Epithelial cell of esophagus (primary cell): ENCODE results near the gene JAKMIP3.

Source experiments
- DNase-seq: peaks from one replicate; pipeline ENCODE4 v3.0.0; 2010; ENCODE audit warnings: low read depth
- H3K4me3 ChIP-seq: 2 replicates; pipeline ENCODE4 v1.5.1; 2011; ENCODE audit warnings: mild to moderate bottlenecking, low read length, control low read depth
- TF ChIP-seq, protein P1 (sequence below): IDR thresholded peaks from 2 replicates; pipeline ENCODE4 v1.5.1; 2011; ENCODE audit warnings: low read depth, mild to moderate bottlenecking, low read length, control low read depth, inconsistent platforms; ENCODE audit not compliant: insufficient read depth; ENCODE audit errors: missing control alignments

The JAKMIP3 gene

DNA sequence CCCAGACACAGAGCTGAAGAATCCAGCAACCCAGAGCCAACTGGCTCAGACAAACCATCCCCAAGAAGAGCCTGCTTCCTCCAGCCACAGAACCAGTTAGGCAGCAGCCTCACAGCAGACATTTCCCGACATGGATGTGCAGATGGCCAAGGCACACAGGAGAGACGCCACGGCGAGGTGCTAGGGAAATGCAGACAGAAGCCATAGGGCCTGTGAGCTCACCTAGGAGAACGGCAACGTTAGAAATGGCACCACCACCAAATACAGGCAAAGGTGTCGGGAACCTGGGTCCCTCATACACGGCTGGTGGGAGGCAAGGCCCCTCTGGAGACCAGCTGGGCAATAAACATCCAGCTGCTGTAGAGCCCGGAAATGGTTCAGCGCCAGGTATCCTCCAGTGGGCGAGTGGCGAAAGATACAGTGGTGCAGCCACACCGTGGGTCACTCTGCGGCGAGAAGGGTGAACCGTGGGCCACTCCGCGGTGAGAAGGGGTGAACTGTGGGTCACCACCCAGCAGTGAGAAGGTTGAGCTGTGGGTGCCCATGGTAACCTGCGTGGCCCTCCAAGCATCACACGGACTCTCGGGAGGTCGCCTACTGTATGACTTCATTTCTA is 31.2 kb downstream of the JAKMIP3 start:
- DNase-seq = no peak
- H3K4me3 ChIP-seq = no peak overlapping the region
- TF ChIP-seq, protein P1, sequence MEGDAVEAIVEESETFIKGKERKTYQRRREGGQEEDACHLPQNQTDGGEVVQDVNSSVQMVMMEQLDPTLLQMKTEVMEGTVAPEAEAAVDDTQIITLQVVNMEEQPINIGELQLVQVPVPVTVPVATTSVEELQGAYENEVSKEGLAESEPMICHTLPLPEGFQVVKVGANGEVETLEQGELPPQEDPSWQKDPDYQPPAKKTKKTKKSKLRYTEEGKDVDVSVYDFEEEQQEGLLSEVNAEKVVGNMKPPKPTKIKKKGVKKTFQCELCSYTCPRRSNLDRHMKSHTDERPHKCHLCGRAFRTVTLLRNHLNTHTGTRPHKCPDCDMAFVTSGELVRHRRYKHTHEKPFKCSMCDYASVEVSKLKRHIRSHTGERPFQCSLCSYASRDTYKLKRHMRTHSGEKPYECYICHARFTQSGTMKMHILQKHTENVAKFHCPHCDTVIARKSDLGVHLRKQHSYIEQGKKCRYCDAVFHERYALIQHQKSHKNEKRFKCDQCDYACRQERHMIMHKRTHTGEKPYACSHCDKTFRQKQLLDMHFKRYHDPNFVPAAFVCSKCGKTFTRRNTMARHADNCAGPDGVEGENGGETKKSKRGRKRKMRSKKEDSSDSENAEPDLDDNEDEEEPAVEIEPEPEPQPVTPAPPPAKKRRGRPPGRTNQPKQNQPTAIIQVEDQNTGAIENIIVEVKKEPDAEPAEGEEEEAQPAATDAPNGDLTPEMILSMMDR = no peak

GRCh38 chr10:132097609-132098377 is 32.0 kb downstream of the JAKMIP3 start:
- no peak for DNase-seq
- TF ChIP-seq, protein P1 = no peak
- H3K4me3 ChIP-seq = no peak overlapping the region

DNA sequence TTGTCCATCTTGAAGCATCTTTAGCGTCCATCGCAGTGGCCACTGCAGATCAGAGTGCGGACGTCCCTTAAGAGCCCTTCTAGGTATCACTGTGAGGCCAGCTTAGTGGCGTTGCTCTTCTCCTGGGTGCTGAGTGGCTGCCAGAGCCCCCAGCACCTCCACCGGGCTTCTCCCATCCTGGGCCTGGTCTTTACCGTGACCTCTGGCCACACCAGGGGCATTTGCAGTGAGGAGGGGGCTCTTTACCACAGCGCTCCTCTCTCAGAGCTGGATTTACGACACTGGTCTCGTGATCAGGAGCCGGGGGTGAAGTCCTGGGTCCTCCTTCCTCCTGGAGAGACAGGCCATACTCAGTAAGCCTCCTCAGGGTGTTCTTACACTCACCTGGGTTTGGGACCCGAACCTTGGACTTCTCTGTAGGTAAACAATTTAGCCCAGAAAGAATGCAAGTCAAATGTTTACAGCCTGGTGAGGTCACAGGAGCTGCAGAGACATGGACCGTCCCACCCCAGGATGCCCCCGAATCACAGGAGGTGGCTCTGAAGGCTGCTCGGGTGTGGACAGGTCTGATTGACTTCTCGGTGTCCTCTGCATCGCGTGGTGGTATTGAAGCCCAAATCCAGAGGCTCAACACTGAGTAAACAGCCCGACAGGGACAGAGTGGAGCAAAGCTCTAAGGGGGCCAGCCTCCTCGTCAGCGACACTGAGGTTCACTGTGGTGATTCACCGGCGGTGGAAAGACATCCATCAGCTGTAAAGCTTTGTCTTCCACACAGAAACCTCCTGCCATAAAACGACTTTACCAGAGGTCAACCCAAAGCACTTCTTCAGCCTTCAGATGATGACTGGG is 33.0 kb downstream of the JAKMIP3 start:
- TF ChIP-seq, protein P1 = no peak
- no peak for DNase-seq
- no peak overlapping the region for H3K4me3 ChIP-seq

GRCh38 chr10:132099389-132100090 is 33.8 kb downstream of the JAKMIP3 start:
- no peak for DNase-seq
- no peak overlapping the region for H3K4me3 ChIP-seq
- TF ChIP-seq, protein P1 = no peak

GRCh38 chr10:132100091-132100481 is 34.3 kb downstream of the JAKMIP3 start:
- no peak overlapping the region for H3K4me3 ChIP-seq
- TF ChIP-seq, protein P1 = no peak
- DNase-seq = no peak

DNA sequence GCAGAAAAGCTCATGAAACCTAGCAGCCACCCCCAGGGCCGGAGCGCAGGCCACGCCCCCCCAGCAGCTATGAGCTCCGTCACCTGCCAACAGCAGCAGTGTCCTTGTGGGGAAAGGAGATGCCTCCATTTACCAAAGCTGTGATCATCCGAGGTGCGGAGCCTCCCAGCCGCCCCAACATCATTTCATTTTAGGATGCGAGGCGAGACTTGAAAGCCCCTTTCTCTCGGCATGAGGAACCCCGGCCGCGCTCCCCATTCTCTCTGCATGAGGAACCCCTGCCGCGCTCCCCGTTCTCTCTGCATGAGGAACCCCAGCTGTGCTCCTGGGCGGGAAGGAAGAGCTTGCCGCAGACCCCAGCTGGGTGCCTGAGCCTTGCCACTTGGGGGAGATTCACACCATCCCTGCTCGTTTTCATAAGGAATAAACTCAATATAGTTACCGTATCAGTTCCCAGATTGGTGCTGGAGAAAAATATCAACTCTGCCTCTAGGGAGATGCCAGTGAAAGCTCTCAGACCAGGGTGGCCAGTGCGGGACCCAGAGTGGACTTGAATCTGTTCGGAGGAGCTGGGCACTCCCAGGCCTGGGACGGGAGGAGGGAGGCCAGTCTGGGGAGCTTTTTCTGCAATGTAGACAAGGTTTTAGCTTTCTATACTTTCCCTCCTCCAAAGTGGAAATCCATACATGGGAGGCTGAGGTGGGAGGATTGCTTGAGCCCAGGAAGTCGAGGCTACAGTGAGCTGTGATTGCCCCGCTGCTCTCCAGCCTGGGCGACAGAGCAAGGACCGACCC is 35.0 kb downstream of the JAKMIP3 start:
- H3K4me3 ChIP-seq = no peak overlapping the region
- TF ChIP-seq, protein P1 = no peak
- DNase-seq = no peak
